Fibroblast of mammary gland (primary cell): ENCODE results near the gene RAB14.

Source experiments
- DNase-seq: peaks from one replicate; pipeline ENCODE4 v3.0.0-alpha.2; 2010; ENCODE audit warnings: low read depth
- H3K4me3 ChIP-seq: 2 replicates; pipeline ENCODE4 v1.5.1; 2011; ENCODE audit warnings: low read depth, mild to moderate bottlenecking, low read length, moderate library complexity; ENCODE audit not compliant: control insufficient read depth
- TF ChIP-seq, protein P1 (sequence below): conservative IDR thresholded peaks from 2 replicates; pipeline ENCODE4 v1.5.1; 2011; ENCODE audit warnings: low read depth, low read length, inconsistent platforms; ENCODE audit not compliant: control insufficient read depth, insufficient read depth

Gene RAB14

DNA sequence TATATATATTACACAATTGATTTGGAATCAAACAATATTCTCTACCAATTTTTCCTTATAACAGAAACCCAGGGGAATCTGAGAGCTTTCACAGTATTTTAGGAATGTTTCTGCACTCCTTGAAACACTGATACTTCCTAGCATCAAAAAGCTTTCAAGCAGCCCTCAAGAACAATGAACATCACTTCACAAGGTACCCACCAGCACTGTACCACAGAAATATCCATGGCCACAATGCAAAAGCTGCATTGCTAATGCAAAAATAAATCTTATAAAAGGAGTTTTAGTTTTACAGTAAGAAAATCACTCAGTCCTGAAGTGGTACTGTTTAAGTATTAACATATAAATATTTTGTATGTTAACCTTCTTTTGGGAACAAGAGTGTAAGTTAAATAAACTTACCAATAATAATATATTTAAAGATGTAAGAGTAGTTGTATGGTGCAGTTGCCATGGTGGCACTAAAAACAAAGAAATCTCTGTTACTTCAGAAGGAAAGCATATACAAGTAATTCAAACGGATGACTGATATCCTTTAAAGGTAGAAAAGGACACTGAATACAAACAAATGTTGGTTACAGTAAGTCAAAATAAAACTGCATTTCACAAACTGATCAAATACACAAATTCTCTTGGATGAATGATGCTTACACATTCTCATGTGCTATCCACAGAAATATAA, 8.6 kb downstream of the RAB14 start:
- no peak for DNase-seq

DNA sequence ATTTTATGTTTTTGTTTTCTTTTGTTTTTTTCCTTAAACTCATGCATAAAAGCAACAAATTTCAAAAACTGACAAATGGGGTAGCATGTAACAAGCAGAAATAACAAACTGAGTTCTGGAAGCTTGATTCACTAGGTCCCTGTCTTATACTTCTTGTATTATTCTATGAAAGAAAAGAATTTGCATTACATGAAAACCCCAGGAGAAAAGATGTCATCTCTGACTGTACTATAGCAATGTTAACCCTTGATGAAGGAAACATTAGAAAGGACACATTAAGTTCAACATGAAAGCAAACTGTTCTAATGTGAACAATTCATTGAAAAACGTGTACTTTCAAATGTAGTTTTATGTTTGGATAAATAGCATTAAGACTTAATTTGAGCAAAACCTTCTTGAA, 9.2 kb downstream of the RAB14 start:
- TF ChIP-seq, protein P1, sequence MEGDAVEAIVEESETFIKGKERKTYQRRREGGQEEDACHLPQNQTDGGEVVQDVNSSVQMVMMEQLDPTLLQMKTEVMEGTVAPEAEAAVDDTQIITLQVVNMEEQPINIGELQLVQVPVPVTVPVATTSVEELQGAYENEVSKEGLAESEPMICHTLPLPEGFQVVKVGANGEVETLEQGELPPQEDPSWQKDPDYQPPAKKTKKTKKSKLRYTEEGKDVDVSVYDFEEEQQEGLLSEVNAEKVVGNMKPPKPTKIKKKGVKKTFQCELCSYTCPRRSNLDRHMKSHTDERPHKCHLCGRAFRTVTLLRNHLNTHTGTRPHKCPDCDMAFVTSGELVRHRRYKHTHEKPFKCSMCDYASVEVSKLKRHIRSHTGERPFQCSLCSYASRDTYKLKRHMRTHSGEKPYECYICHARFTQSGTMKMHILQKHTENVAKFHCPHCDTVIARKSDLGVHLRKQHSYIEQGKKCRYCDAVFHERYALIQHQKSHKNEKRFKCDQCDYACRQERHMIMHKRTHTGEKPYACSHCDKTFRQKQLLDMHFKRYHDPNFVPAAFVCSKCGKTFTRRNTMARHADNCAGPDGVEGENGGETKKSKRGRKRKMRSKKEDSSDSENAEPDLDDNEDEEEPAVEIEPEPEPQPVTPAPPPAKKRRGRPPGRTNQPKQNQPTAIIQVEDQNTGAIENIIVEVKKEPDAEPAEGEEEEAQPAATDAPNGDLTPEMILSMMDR, result no peak
- DNase-seq, result no peak
- H3K4me3 ChIP-seq, result no peak overlapping the region

More for the DNA sequence above, 8.6 kb downstream of the RAB14 start:
- TF ChIP-seq, protein P1, result no peak
- H3K4me3 ChIP-seq, result no peak overlapping the region

DNA sequence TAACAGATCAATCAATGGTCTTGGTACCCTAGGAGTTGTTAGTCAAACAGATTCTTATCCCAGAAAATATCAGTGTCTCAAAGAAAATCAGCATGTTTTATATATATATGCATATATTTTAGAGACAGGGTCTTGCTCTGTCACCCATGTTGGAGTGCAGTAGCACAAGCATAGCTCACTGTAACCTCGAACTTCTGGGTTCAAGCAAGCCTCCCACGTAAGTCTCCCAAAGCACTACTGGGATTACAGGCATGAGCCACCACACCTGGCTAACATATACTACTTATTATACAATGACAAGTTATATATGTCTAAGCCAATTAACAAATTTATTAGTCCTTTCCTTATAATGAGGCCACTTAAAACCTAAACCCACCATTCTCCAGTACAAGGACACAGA, 10.4 kb downstream of the RAB14 start:
- H3K4me3 ChIP-seq, result no peak overlapping the region
- TF ChIP-seq, protein P1, result no peak
- no peak for DNase-seq

DNA sequence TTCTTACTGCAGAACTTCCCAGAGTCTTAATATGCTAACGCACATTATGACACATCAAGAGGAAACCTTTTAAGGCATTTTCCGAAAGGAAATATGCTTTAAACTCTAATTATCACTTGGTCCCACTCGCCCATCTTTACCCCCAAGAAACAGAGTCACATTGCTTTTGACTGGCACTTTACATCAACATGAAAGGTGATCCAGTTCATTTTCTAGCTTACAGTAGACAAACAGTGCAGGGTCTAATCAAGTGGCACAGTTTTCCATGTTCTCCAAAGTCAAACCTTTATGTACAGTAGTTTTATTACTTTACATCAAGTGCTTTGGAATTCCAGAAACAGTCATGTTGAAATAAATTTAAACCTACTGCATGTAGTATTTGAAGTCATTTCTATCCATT, 12.0 kb downstream of the RAB14 start:
- DNase-seq, result no peak
- TF ChIP-seq, protein P1, result no peak
- H3K4me3 ChIP-seq, result no peak overlapping the region

DNA sequence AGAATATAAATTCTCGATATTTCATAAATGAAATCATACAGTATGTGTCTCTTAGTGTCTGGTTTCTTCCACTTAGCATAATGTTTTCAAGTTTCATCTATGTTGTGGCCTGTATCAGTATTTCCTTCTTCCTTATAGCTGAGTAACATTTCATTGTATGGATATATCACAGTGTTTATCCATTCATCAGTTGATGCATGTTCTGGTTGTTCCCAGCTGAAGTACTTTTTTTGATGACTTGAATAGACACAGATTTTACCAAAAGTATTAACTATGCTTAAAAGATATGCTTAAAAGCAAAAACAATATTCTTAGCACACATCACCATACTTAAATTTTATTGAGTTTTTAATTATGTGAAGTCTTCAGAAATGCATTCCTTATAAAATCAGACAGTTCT, 12.7 kb downstream of the RAB14 start:
- DNase-seq, result no peak
- TF ChIP-seq, protein P1, result no peak
- H3K4me3 ChIP-seq, result no peak overlapping the region

DNA sequence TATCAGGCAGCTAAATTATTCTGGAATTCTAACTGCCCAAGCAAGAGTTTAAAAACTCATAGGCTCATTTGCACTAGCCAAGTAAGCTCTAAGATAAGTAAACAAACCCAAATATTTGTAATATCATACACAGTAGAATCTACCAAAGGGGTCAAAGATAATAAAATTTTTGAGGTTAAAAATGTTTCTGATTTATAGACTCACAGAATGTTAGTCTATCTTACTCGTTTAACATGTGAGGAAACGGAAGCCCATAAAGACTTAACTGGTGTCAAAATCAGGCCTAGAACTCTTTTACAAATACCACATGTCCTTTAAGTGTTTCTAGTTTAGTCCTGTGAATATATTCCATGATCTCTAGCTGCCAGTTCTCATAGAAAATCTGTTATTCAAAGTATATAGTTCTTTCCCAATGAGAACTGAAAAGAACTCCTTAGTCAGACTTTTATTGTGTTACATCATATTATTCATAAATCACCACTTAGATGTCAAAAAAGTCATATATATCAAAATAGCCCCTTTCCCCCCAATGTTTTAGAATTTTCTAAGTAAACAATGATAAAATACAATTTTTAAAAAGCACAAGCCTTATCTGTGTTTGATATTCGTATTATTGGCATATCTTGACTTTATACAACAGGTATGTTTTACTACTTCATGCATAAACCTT, 13.9 kb downstream of the RAB14 start:
- no peak for DNase-seq
- TF ChIP-seq, protein P1, result no peak
- H3K4me3 ChIP-seq, result no peak overlapping the region
